Ovary (tissue), 3 donors: ENCODE data around the gene AOC2.

Experiments
- CTCF ChIP-seq, 3 donors: fragments of 450-650 bp in 2 of 3; fragments of 200-600 bp in 1 of 3; IDR thresholded peaks; one replicate each; pipeline versions ENCODE4 v1.5.1 to v1.8.0; 2016 to 2022; ENCODE audit warnings: antibody characterized with exemption in 3 of 3, mild to moderate bottlenecking in 1 of 3
- POLR2A ChIP-seq: fragments of 450-650 bp; IDR thresholded peaks from one replicate; pipeline ENCODE4 v1.6.1; 2017; ENCODE audit warnings: antibody characterized with exemption, mild to moderate bottlenecking, moderate library complexity
- donor health status: DM: no; HTN: no; CAD: no.

- TF ChIP-seq CTCF (IDR thresholded peaks at IDR 0.05) (no peak), POLR2A (no peak)
These were observed 38.1 kb upstream of the AOC2 start for GRCh38 chr17:42806249-42806648.
